ENCODE results near the gene JRKL.

JRKL gene

GRCh38 chr11:96357794-96358193, 32.0 kb upstream of the JRKL start:
- Histone ChIP-seq H3K4me1 (ENCODE audit: insufficient read depth, low read length, severe bottlenecking) (no peaks in the 10 kb centered on the region), H3K36me3 (ENCODE audit: insufficient read depth, low read length) (peaks cover 49% of the 10 kb centered on the region), H3F3A (ENCODE audit: insufficient read depth, low read length) (no peaks in the 10 kb centered on the region), H3K9ac (ENCODE audit: low read length) (no peak overlapping the region), H3K27ac (ENCODE audit: low read depth, low read length, poor library complexity, severe bottlenecking) (no peak overlapping the region), H4K20me1 (ENCODE audit: insufficient read depth, low read length) (no peaks in the 10 kb centered on the region), H2AFZ (ENCODE audit: low read length) (no peak overlapping the region), H3K4me2 (ENCODE audit: low read length) (no peak overlapping the region), H3K4me3 (ENCODE audit: low read depth, low read length, poor library complexity, severe bottlenecking) (no peak overlapping the region), H3K27me3 (ENCODE audit: insufficient read depth, low read length) (no peaks in the 10 kb centered on the region), H3K9me2 (ENCODE audit: low read depth, low read length) (no peaks in the 10 kb centered on the region), H3K9me3 (ENCODE audit: low read length) (no peaks in the 10 kb centered on the region), H3K79me2 (ENCODE audit: insufficient read depth, low read length) (no peaks in the 10 kb centered on the region)
- TF ChIP-seq EZH2 (IDR thresholded peaks at IDR 0.05; ENCODE audit: borderline replicate concordance, low read length) (no peak), CTCF (IDR thresholded peaks at IDR 0.05; ENCODE audit: low read length) (no peak)

GRCh38 chr11:96358321-96358720, 31.5 kb upstream of the JRKL start:
- H3K9me2 ChIP-seq (ENCODE audit: low read depth, low read length), result no peaks in the 10 kb centered on the region
- no peak overlapping the region for H3K27ac ChIP-seq (ENCODE audit: low read depth, low read length, poor library complexity, severe bottlenecking)
- TF ChIP-seq EZH2 (IDR thresholded peaks at IDR 0.05; ENCODE audit: borderline replicate concordance, low read length) (no peak), CTCF (IDR thresholded peaks at IDR 0.05; ENCODE audit: low read length) (no peak)
- no peaks in the 10 kb centered on the region for H4K20me1 ChIP-seq (ENCODE audit: insufficient read depth, low read length)
- H3F3A ChIP-seq (ENCODE audit: insufficient read depth, low read length), result no peaks in the 10 kb centered on the region
- H3K36me3 ChIP-seq (ENCODE audit: insufficient read depth, low read length), result peaks cover 48% of the 10 kb centered on the region
- H3K9ac ChIP-seq (ENCODE audit: low read length), result no peak overlapping the region
- H3K27me3 ChIP-seq (ENCODE audit: insufficient read depth, low read length), result no peaks in the 10 kb centered on the region
- H3K4me3 ChIP-seq (ENCODE audit: low read depth, low read length, poor library complexity, severe bottlenecking), result no peak overlapping the region
- H3K79me2 ChIP-seq (ENCODE audit: insufficient read depth, low read length), result no peaks in the 10 kb centered on the region
- no peaks in the 10 kb centered on the region for H3K9me3 ChIP-seq (ENCODE audit: low read length)
- H3K4me2 ChIP-seq (ENCODE audit: low read length), result no peak overlapping the region
- H2AFZ ChIP-seq (ENCODE audit: low read length), result no peak overlapping the region
- no peaks in the 10 kb centered on the region for H3K4me1 ChIP-seq (ENCODE audit: insufficient read depth, low read length, severe bottlenecking)

- no peaks in the 10 kb centered on the region for H4K20me1 ChIP-seq (ENCODE audit: insufficient read depth, low read length)
- H3K27ac ChIP-seq (ENCODE audit: low read depth, low read length, poor library complexity, severe bottlenecking), result no peak overlapping the region
- H3K9ac ChIP-seq (ENCODE audit: low read length), result no peak overlapping the region
- no peak overlapping the region for H2AFZ ChIP-seq (ENCODE audit: low read length)
- no peak for TF ChIP-seq EZH2 (IDR thresholded peaks at IDR 0.05; ENCODE audit: borderline replicate concordance, low read length)
- TF ChIP-seq CTCF (IDR thresholded peaks at IDR 0.05; ENCODE audit: low read length), result no peak
- H3K4me1 ChIP-seq (ENCODE audit: insufficient read depth, low read length, severe bottlenecking), result no peaks in the 10 kb centered on the region
- no peaks in the 10 kb centered on the region for H3F3A ChIP-seq (ENCODE audit: insufficient read depth, low read length)
- no peak overlapping the region for H3K4me2 ChIP-seq (ENCODE audit: low read length)
- no peaks in the 10 kb centered on the region for H3K9me2 ChIP-seq (ENCODE audit: low read depth, low read length)
- H3K27me3 ChIP-seq (ENCODE audit: insufficient read depth, low read length), result no peaks in the 10 kb centered on the region
- no peak overlapping the region for H3K4me3 ChIP-seq (ENCODE audit: low read depth, low read length, poor library complexity, severe bottlenecking)
- H3K36me3 ChIP-seq (ENCODE audit: insufficient read depth, low read length), result peaks cover 34% of the 10 kb centered on the region
- no peaks in the 10 kb centered on the region for H3K9me3 ChIP-seq (ENCODE audit: low read length)
- no peaks in the 10 kb centered on the region for H3K79me2 ChIP-seq (ENCODE audit: insufficient read depth, low read length)
Observed at GRCh38 chr11:96361778-96362177, 28.0 kb upstream of the JRKL start.
